Inflammatory macrophage (primary cell): ENCODE results near the gene NR1H2.
A peak's percentile ranks its signal among the peaks of the same experiment; 100 is the strongest.
"Not testable (repeated sequence)": the region's sequence is repeated elsewhere in the genome, so short reads cannot be mapped to it uniquely, and the experiment has no call there.

Experiments
- DNase-seq, 2 donors: peaks; one replicate each; pipeline ENCODE4 v3.0.0-alpha.2; 2020 to 2022

NR1H2 gene

GRCh38 chr19:50347089-50347581 lies 29.1 kb upstream of the NR1H2 start:
- DNase-seq: peak in 1 of 2 donors; percentile 26

GRCh38 chr19:50349277-50350057 lies 26.8 kb upstream of the NR1H2 start:
- no peak for DNase-seq

- DNase-seq: no peak
Measured at GRCh38 chr19:50352242-50352641, 24.0 kb upstream of the NR1H2 start.

- not testable (repeated sequence) for DNase-seq
Measured at GRCh38 chr19:50353487-50353880, 22.8 kb upstream of the NR1H2 start.

GRCh38 chr19:50356691-50357177 lies 19.5 kb upstream of the NR1H2 start:
- DNase-seq: no peak

GRCh38 chr19:50357178-50358100 lies 18.8 kb upstream of the NR1H2 start:
- DNase-seq: peak; percentile 77 to 88

GRCh38 chr19:50358483-50359327 lies 17.6 kb upstream of the NR1H2 start:
- peak; percentile 59 to 75 for DNase-seq

- no peak for DNase-seq
Measured at GRCh38 chr19:50359328-50359818, 16.9 kb upstream of the NR1H2 start.

GRCh38 chr19:50361290-50362029 lies 14.8 kb upstream of the NR1H2 start:
- peak in 1 of 2 donors; percentile 24 for DNase-seq

GRCh38 chr19:50362030-50362412 lies 14.2 kb upstream of the NR1H2 start:
- DNase-seq: no peak

- no peak for DNase-seq
Measured at GRCh38 chr19:50362656-50363424, 13.4 kb upstream of the NR1H2 start.

- no peak for DNase-seq
Measured at GRCh38 chr19:50365434-50366306, 10.6 kb upstream of the NR1H2 start, which contains the start of gene NAPSA. NAPSA (minus strand) TSS chr19:50365639; CDS start chr19:50365621, 18 bp downstream.

GRCh38 chr19:50368649-50369570 lies 7.3 kb upstream of the NR1H2 start:
- peak; percentile 88 to 91 for DNase-seq

- DNase-seq: peak; percentile 82 to 84
Measured at GRCh38 chr19:50371914-50372475, 4.3 kb upstream of the NR1H2 start.

- DNase-seq: no peak
Measured at GRCh38 chr19:50377051-50377461, 799 bp downstream of the NR1H2 start.

- no peak for DNase-seq
Measured at GRCh38 chr19:50377517-50377916, 1.3 kb downstream of the NR1H2 start.

- DNase-seq: no peak
Measured at GRCh38 chr19:50378169-50378862, 2.1 kb downstream of the NR1H2 start.
